ENCODE results near the gene RBM20.
A peak's percentile ranks its signal among the peaks of the same experiment; 100 is the strongest.
"Not testable (repeated sequence)": the region's sequence is repeated elsewhere in the genome, so short reads cannot be mapped to it uniquely, and the experiment has no call there.

Gene RBM20

GRCh38 chr10:110860576-110861241, 216.6 kb downstream of the RBM20 start:
- no peak for DNase-seq

- DNase-seq = no peak
Measured at GRCh38 chr10:110861476-110861875, 217.3 kb downstream of the RBM20 start.

DNA sequence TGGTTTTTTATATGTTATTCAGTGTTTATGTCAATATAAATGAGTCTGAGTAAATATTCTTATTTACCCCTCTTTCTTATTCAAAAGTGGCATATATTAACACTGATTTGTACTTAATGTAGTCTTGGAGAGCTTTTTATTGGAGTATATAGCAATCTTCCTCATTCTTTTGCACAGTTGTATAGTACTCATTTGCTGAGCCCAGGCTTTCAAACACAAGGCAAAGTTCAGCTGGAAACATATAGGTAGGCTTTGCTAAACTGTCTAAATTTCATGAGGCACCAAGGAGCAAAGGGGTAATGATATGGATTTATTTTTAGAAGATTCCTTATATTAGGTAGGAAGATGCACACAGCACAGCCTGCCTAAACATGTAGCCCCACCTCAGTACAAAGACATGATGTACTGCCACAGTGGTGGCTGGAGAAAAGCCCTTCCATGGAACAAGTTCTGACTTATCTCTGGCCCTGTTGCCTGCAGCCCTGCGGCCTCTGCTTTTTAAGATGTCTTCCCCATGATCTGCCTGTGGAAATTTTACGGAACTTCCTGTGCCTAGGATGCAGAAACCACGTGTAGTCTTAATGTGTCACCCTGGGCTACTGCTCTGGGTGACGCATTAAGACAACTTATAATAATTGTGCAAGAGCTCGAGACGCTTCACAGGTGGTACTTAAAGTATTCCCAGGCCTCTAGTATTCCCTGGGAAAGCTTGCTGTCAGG, 218.0 kb downstream of the RBM20 start:
- no peak for DNase-seq

DNA sequence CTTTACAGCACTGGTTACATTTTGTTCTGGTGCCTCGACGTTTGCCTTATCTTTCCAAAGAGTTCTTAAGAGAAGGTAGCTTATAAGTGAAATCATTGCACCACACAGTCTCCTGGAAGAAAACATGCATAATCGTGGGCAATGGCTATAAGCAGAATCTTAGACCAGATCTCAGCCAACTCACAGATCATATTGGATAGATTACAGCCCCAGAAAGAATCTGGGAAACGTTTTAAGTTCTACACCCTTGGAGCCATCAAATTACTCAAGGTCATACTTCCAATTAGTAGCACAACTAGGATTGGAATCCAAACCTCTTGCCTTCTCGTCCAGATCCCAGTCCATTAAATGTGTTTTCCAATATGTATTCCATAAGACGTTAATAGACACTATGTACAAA, 218.8 kb downstream of the RBM20 start:
- no peak for DNase-seq

DNA sequence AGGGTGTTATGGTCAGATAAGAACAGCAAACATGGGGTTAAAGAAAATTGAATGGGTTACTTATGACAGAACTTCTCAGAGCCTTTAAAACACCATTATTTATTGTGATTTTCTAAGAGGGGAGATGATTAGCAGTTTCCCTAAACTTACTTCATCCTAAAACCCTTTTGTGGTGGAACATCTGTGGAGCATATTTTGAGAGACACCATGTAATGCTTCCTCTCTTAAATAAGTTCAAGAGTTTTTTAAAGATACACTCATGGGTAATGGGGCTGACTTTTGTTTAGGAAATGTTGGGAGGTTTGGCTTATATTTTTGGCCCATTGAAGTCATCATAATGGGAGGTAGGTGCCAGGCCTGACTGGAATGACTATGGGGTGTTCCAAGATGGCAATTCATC, 219.2 kb downstream of the RBM20 start:
- DNase-seq = no peak

DNA sequence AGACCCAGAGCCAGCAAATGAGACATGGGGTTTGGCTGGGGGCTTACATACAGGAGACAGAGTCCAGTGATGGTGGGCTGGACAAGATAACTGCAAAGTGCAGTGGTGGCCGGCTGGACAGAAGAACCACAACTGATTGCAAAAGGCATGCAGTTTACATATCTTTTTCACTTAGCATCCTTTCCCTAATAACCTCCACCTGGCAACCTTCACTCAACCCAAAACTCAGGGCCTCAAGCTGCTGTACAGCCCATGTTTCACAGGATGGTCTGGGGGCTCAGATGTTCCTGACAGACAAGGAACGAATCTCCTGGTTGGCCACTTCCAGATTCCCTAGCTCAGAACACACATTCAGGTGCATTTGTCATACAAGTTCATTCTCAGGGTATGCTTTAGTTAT, 219.8 kb downstream of the RBM20 start:
- no peak for DNase-seq

GRCh38 chr10:110864662-110865140, 220.6 kb downstream of the RBM20 start:
- peak; percentile 87 for DNase-seq

- DNase-seq = peak; percentile 63
Measured at GRCh38 chr10:110865186-110865808, 221.2 kb downstream of the RBM20 start.

- no peak for DNase-seq
Measured at GRCh38 chr10:110865809-110866482, 221.8 kb downstream of the RBM20 start.

- DNase-seq = not testable (repeated sequence)
Measured at GRCh38 chr10:110867011-110867806, 223.1 kb downstream of the RBM20 start.

- DNase-seq = no peak
Measured at GRCh38 chr10:110867807-110868465, 223.8 kb downstream of the RBM20 start.

GRCh38 chr10:110868981-110869380, 224.8 kb downstream of the RBM20 start:
- no peak for DNase-seq

DNA sequence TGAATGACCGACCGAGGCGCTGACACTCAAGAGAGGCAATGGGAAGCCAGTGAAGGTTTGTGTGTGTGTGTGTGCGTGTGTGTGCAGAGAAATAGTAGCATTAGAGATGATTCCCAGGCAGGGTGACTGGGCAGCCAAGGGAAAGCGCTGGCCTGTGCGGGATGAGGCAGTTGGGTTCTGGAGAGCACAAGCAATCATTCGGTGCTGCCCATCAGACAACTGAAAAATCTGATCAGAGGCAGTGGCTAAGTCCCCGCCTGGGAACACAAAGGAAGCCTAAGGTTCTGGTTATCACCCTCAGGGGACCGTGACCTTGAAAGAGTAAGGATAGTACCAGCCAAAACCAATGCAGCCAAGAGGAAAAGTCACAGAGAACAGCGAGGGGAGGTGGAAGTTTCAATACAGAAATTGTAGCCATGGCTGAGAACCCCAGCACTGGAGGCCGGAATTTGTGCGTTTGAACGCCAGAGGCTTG, 226.7 kb downstream of the RBM20 start:
- no peak for DNase-seq

DNA sequence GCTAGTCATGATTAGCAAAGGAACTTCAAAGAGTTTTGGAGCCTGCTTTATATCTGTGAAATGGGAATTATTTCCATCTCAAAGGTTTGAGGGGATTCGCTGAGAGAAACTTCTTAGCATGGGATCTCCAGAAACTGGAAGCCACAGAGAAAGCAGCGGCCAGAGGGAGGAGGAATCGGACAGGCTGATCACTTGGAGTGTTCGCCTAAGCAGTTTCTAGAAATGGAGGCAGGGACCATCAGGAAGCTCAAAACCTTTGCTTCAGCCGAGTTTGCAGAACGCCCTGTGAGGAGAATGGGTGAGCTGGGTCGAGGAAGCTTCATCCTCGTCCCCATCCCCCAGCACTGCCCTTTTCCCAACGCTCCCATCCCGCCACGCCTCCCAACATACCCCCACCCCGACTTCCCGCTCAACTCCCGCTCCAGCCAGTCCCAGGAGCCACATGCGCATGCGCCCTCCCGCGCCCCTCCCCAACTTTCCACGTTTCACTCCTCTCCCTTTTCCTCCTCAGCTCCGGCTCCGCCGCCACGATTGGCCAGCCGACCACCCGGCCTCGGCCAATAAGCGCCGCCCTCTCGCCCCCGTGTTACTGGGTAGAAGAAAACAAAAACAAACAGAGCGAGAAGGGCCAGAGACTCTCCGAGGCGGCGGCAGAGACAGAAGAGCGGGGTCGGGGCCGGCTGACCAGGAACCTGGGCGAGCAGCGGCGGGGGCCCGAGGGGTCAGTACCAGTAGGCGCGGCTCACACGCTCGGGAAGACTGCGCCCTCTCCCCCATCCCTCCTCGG, 227.4 kb downstream of the RBM20 start, which contains the start of gene PDCD4:
Gene PDCD4, plus strand, starts transcription at position 631 of the 787 bp plus-strand sequence. CDS start 4,100 bp downstream, outside the sequence.
- peak; percentile 98 for DNase-seq

- peak; percentile 94 for DNase-seq
Measured at GRCh38 chr10:110872145-110872983, 228.2 kb downstream of the RBM20 start.

GRCh38 chr10:110872984-110873923, 229.1 kb downstream of the RBM20 start:
- peak; percentile 43 for DNase-seq

- DNase-seq = no peak
Measured at GRCh38 chr10:110873951-110874350, 229.8 kb downstream of the RBM20 start.

- DNase-seq = no peak
Measured at GRCh38 chr10:110876000-110876399, 231.9 kb downstream of the RBM20 start.

DNA sequence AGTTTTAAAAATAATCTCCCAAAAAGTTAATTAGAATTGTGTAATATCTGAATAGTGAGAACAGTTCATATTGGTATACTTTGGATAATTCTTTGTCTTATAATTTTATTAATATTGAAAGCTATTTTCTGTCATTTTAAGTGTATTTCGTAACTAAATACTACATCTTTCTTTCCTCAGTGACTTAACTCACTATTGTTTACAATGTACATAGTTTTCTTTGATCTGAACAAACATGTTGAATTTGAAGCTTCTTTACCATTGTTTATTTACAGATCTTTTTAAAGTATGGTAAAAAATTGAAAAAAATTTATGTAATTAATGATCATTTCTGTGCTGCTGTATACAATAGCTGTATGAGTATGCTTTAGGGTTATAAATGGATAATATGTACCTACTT, 232.7 kb downstream of the RBM20 start:
- no peak for DNase-seq

All from hematopoietic multipotent progenitor cell treated with erythropoietin and hydrocortisone succinate and interleukin-3 and kit ligand, for 6 days (in vitro differentiated cells).